HepG2 (cell line): ENCODE results near the gene PRR35. TPM values are rescaled to one million over a fixed set of nuclear protein-coding genes. Genes with fewer than 3 reads are reported as not detected.
A peak's percentile ranks its signal among the peaks of the same experiment; 100 is the strongest.

Experiments used
- ATAC-seq: fragments of 200-7000 bp; cut with Tn5 transposase; 3 replicates; pipeline ENCODE4 v1.9.1; 2020; ENCODE audit warnings: mild to moderate bottlenecking, moderate library complexity
- BruUV-seq: library from RNA; stranded (reverse); fragments of 400-500 nt; replicated peaks from 2 replicates; lab custom pipeline; 2021; lab: Mats Ljungman, UMichigan
- CTCF ChIA-PET: fragments of 300-600 bp; formaldehyde crosslinking; extraction: SDS; loops from one replicate; lab custom pipeline; 2021; ENCODE audit warnings: low total read pairs, inconsistent platforms, low intra/inter-chr PET ratio; lab: Yijun Ruan, JAX
- POLR2A ChIA-PET: fragments of 350-600 bp; sonication (Branson Sonifier 250); formaldehyde crosslinking; loops from one replicate; lab custom pipeline; 2020; ENCODE audit warnings: antibody characterized with exemption, inconsistent platforms; lab: Yijun Ruan, JAX
- DNase-seq: peaks from one replicate; pipeline ENCODE4 v3.0.0-alpha.2; 2015; ENCODE audit warnings: low spot score
- FAIRE-seq: peaks from 3 replicates; lab custom pipeline; 2011; peaks lifted over from hg19 to GRCh38; lab: Jason Lieb, UNC
- H2AFZ ChIP-seq: one replicate; pipeline ENCODE4 v1.6.1; 2011; ENCODE audit warnings: low read length, inconsistent platforms
- H3K27ac ChIP-seq: fragments of 300-600 bp; 3 replicates; pipeline ENCODE4 v1.8.0; 2011; ENCODE audit warnings: mixed run types, mild to moderate bottlenecking, mixed read lengths, low read length, inconsistent platforms; ENCODE audit not compliant: insufficient read depth; ENCODE audit errors: extremely low read length
- H3K27me3 ChIP-seq, 2 experiments: fragments of 200-600 bp in 1 of 2; 2 replicates in 1 of 2; 3 replicates in 1 of 2; pipeline versions ENCODE4 v1.6.0 to v1.8.0; 2011; ENCODE audit warnings: low read length in 2 of 2, mild to moderate bottlenecking in 2 of 2, moderate library complexity in 2 of 2, inconsistent platforms in 1 of 2; ENCODE audit not compliant: insufficient read depth in 2 of 2, control insufficient read depth in 1 of 2
- H3K36me3 ChIP-seq, 2 experiments: fragments of 200-600 bp in 1 of 2; replicated peaks in 1 of 2; 2 replicates in 1 of 2; 3 replicates in 1 of 2; pipeline versions ENCODE4 v1.5.1 to v1.8.0; 2011; ENCODE audit warnings: low read length in 2 of 2, inconsistent platforms in 1 of 2; ENCODE audit not compliant: insufficient read depth in 2 of 2, control insufficient read depth in 1 of 2
- H3K4me1 ChIP-seq: 2 replicates; pipeline ENCODE4 v1.5.1; 2012; ENCODE audit warnings: low read length, inconsistent platforms; ENCODE audit not compliant: insufficient read depth
- H3K4me2 ChIP-seq: 2 replicates; pipeline ENCODE4 v1.6.0; 2011; ENCODE audit warnings: low read depth, low read length, inconsistent platforms
- H3K4me3 ChIP-seq, 3 experiments: fragments of 200-600 bp in 1 of 3; sonication (generic), shearing (Covaris generic) in 1 of 3; replicated peaks in 1 of 3; 2 replicates each; pipeline ENCODE4 v1.5.1; 2011 to 2016; ENCODE audit warnings: low read length in 3 of 3, inconsistent platforms in 2 of 3, low read depth in 2 of 3, mild to moderate bottlenecking in 2 of 3, control low read depth in 1 of 3, mixed read lengths in 1 of 3; ENCODE audit not compliant: insufficient read depth in 1 of 3
- H3K79me2 ChIP-seq: one replicate; pipeline ENCODE4 v1.6.1; 2011; ENCODE audit warnings: low read length, inconsistent platforms; ENCODE audit not compliant: insufficient read depth
- H3K9ac ChIP-seq: 2 replicates; pipeline ENCODE4 v1.6.0; 2011; ENCODE audit warnings: mild to moderate bottlenecking, low read depth, low read length, inconsistent platforms; ENCODE audit not compliant: insufficient read depth
- H3K9me3 ChIP-seq: 2 replicates; pipeline ENCODE4 v1.5.1; 2012; ENCODE audit warnings: mild to moderate bottlenecking, low read length
- H4K20me1 ChIP-seq: 2 replicates; pipeline ENCODE4 v1.6.0; 2011; ENCODE audit warnings: inconsistent platforms, mild to moderate bottlenecking, low read length, moderate library complexity; ENCODE audit not compliant: insufficient read depth
- AGO2 ChIP-seq: fragments of 200-400 bp; formaldehyde crosslinking; optimal IDR thresholded peaks from 2 replicates; pipeline ENCODE3; 2017; ENCODE audit warnings: mild to moderate bottlenecking, low read depth, low read length, moderate library complexity
- EP300 ChIP-seq, 3 experiments: sonication (generic) in 1 of 3; formaldehyde crosslinking in 1 of 3; IDR thresholded peaks; 2 replicates each; pipeline versions ENCODE4 v1.5.1 to v1.6.1; 2011 to 2020; ENCODE audit warnings: low read depth in 2 of 3, low read length in 2 of 3, borderline replicate concordance in 1 of 3, improper control_type of control experiment in 1 of 3, mild to moderate bottlenecking in 1 of 3, missing genetic modification reagents in 1 of 3, moderate library complexity in 1 of 3
- FOXA3 ChIP-seq: IDR thresholded peaks from 2 replicates; pipeline ENCODE4 v1.6.1; 2016; ENCODE audit warnings: missing genetic modification reagents, missing compliant biosample characterization
- GATAD1 ChIP-seq: IDR thresholded peaks from 2 replicates; pipeline ENCODE4 v1.6.1; 2016; ENCODE audit warnings: missing genetic modification reagents, missing compliant biosample characterization
- HDAC2 ChIP-seq: sonication (generic); formaldehyde crosslinking; IDR thresholded peaks from 2 replicates; pipeline ENCODE4 v1.4.0; 2020; ENCODE audit warnings: missing genetic modification reagents
- IRF2 ChIP-seq: IDR thresholded peaks from 2 replicates; pipeline ENCODE4 v1.6.1; 2018; ENCODE audit warnings: missing genetic modification reagents, missing compliant biosample characterization
- NR2C2 ChIP-seq: sonication (generic); formaldehyde crosslinking; IDR thresholded peaks from 2 replicates; pipeline ENCODE4 v1.4.0; 2020; ENCODE audit warnings: missing genetic modification reagents, mild to moderate bottlenecking, moderate library complexity, borderline replicate concordance
- NRL ChIP-seq: sonication (generic); formaldehyde crosslinking; IDR thresholded peaks from 2 replicates; pipeline ENCODE4 v1.5.0; 2020; ENCODE audit warnings: missing genetic modification reagents, mild to moderate bottlenecking, moderate library complexity, borderline replicate concordance
- RAD21 ChIP-seq: fragments of 450-650 bp; formaldehyde crosslinking; IDR thresholded peaks from 2 replicates; pipeline ENCODE4 v1.5.0; 2020; ENCODE audit warnings: mild to moderate bottlenecking
- TBL1XR1 ChIP-seq: fragments of 150-350 bp; IDR thresholded peaks from 2 replicates; pipeline ENCODE4 v1.6.1; 2014; ENCODE audit warnings: borderline replicate concordance, low read length; ENCODE audit not compliant: partially characterized antibody
- ZNF878 ChIP-seq: sonication (generic); formaldehyde crosslinking; IDR thresholded peaks from 2 replicates; pipeline ENCODE4 v1.8.1; 2023; ENCODE audit warnings: mild to moderate bottlenecking, missing genetic modification reagents, moderate library complexity
- WGBS: methylation state at CpG from one replicate; pipeline ENCODE4 v1.1.6; 2017; ENCODE audit warnings: low lambda C conversion rate; 5-methylcytosine and 5-hydroxymethylcytosine counted together
- in situ Hi-C: cut with HindIII; loops from 2 replicates; pipeline ENCODE4 v1.10.0; 2017; ENCODE audit warnings: low pct_unique_long_range_greater_than_20kb; ENCODE audit not compliant: extremely low pct_ligation_motif_present
- intact Hi-C: fragments of 100-400 bp; cut with micrococcal nuclease; formaldehyde crosslinking; loops from one replicate; pipeline ENCODE4 v1.10.0; 2022; ENCODE audit not compliant: unreplicated experiment
- polyA plus RNA-seq, 8 experiments: library from polyadenylated mRNA; depleted of rRNA in 3 of 8; stranded (reverse) in 7 of 8; unstranded in 1 of 8; fragments of >200 nt; fragmentation: Illumina TruSeq in 4 of 8; extraction: Trizol in 4 of 8; gene quantifications; 2 replicates each; pipeline versions ENCODE4 v1.2.1 to v1.2.3, GENCODE V29; 2011 to 2016; ENCODE audit warnings: low read depth in 4 of 8, missing spikeins in 1 of 8, mixed read lengths in 1 of 8; ENCODE audit not compliant: insufficient read depth in 1 of 8
- total RNA-seq, 5 experiments: library from RNA; depleted of rRNA; stranded (reverse); fragments of >200 nt; fragmentation: Illumina TruSeq; extraction: Trizol; gene quantifications; 2 replicates each; pipeline ENCODE4 v1.2.3, GENCODE V29; 2016; ENCODE audit warnings: low read depth in 1 of 5
- TF ChIP-seq, protein P1 (sequence below): sonication (generic); formaldehyde crosslinking; IDR thresholded peaks from 2 replicates; pipeline ENCODE4 v1.4.0; 2020; ENCODE audit warnings: missing genetic modification reagents, borderline replicate concordance

PRR35 gene
- total and polyA plus RNA-seq, 2 of the 13 experiments (the other 11 are each of a cell fraction or from before 2014, with no cell fraction given), result 0.07 to 0.16 TPM

DNA sequence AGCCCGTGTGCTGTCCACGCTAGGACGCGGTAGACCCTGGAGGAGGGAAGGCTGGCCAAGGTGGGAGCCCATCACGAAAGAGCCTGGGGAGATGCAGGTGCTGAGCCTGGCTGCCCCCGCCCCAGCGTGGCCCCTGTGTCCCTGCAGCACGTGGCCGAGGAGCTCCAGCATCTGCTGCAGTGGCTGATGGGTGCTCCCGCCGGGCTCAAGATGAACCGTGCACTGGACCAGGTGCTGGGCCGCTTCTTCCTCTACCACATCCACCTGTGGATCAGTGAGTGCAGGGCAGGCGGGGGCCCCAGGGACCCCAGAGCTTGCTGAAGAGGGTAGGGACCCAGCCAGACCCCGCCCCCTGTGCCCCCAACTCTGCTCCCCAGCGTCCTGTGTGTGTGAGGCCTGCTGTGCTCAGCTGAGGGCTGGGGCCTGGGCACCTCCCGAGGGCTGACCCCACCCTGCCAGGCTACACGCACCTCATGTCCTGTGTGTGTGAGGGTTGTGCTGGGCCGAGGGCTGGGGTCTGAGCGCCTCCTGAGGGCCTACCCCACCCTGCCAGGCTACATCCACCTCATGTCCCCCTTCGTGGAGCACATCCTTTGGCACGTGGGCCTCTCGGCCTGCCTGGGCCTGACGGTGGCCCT, 18.2 kb downstream of the PRR35 start:
- intact Hi-C loops, result no loop called here
- POLR2A ChIA-PET, result interaction anchor here (1.1 to 1.6 kb wide), 2 partner anchors 10 to 58 kb away, joined by 4 to 6 read pairs; partner anchors contain the start of gene METTL26
- no peak overlapping the region for H3K27ac ChIP-seq
- DNase-seq, result no peak
- H3K9me3 ChIP-seq, result no peaks in the 10 kb centered on the region
- in situ Hi-C loops, result no loop called here
- no peaks in the 10 kb centered on the region for H3K27me3 ChIP-seq
- ATAC-seq, result peak; percentile 2; the same call in 1 of the 3 replicates
- TF ChIP-seq AGO2 (peak; percentile 66), TBL1XR1 (no peak)
- H2AFZ ChIP-seq, result no peak overlapping the region
- no peak overlapping the region for H3K9ac ChIP-seq
- no peak overlapping the region for H3K4me3 ChIP-seq
- no peak for FAIRE-seq
- WGBS, result 86% methylated on average over 4 of the region's 24 CpGs
- H3K79me2 ChIP-seq, result no peaks in the 10 kb centered on the region
- H3K4me1 ChIP-seq, result peaks cover 12% of the 10 kb centered on the region
- peaks cover 0 to 1% of the 10 kb centered on the region in 2 experiments; a peak in 1 of 5 replicates for H3K36me3 ChIP-seq
- H4K20me1 ChIP-seq, result no peaks in the 10 kb centered on the region
- no peak overlapping the region for H3K4me2 ChIP-seq
- CTCF ChIA-PET, result interaction anchor here (0.6 to 1.8 kb wide), 3 partner anchors 22 to 33 kb away, joined by 3 to 11 read pairs (median 8); no protein-coding TSS in a partner anchor
- BruUV-seq, result no TSS peak

DNA sequence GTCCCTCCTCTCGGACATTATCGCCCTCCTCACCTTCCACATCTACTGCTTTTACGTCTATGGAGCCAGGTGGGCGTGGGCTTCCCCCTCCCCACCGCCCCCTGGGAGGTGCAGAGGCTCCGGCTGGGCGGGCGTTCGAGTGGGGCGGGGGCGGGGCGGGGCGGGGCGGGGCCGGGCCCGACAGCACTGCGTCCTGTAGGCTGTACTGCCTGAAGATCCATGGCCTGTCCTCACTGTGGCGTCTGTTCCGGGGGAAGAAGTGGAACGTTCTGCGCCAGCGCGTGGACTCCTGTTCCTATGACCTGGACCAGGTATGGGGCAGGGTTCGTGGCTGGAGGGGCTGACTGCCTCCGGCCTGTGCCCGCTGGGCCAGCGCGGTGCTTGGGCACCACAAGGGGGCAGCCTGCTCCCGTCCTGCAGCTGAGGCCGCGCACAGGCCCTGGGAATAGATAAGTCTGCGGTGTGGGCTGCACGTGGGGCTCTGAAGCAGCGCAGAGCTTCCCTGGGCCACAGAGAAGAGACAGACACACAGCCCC, 18.7 kb downstream of the PRR35 start:
- FAIRE-seq (peak; percentile 47), ATAC-seq (peak; percentile 81), DNase-seq (peak; percentile 60)
- no peaks in the 10 kb centered on the region for H3K27me3 ChIP-seq
- H3K36me3 ChIP-seq, result peaks cover 0 to 1% of the 10 kb centered on the region in 2 experiments; a peak in 1 of 5 replicates
- intact Hi-C loops (no loop called here), in situ Hi-C loops (no loop called here)
- no peak overlapping the region for H2AFZ ChIP-seq
- H3K4me1 ChIP-seq, result peaks cover 12% of the 10 kb centered on the region
- no peaks in the 10 kb centered on the region for H3K79me2 ChIP-seq
- POLR2A ChIA-PET, result interaction anchor here (0.7 to 1.6 kb wide), 3 partner anchors 10 to 64 kb away, joined by 4 to 6 read pairs (median 4); partner anchors contain the start of gene METTL26
- H3K27ac ChIP-seq, result no peak overlapping the region
- no peak overlapping the region for H3K9ac ChIP-seq
- no peaks in the 10 kb centered on the region for H4K20me1 ChIP-seq
- no TSS peak for BruUV-seq
- peak overlapping the region; percentile 60; the same call in 1 of the 2 replicates for H3K4me2 ChIP-seq
- CTCF ChIA-PET, result interaction anchor here (0.6 to 1.8 kb wide), 3 partner anchors 22 to 32 kb away, joined by 3 to 11 read pairs (median 8); no protein-coding TSS in a partner anchor
- H3K9me3 ChIP-seq, result no peaks in the 10 kb centered on the region
- H3K4me3 ChIP-seq, result peak overlapping the region in 1 of 3 experiments; percentile 24; a peak in 1 of 6 replicates
- 49% methylated on average over 17 of the region's 34 CpGs for WGBS
- TF ChIP-seq RAD21 (CRISPR knock-in tag), result peak; percentile 96
- TF ChIP-seq NR2C2, result no peak
- 0 out of 2 replicates have a peak, but pooled peaks have one; percentile 36 for TF ChIP-seq IRF2 (CRISPR knock-in tag)
- TF ChIP-seq HDAC2 (CRISPR knock-in tag), result peak; percentile 33; the same call in 1 of the 2 replicates
- TF ChIP-seq ZNF878 (CRISPR knock-in tag), result no peak
- TF ChIP-seq FOXA3 (CRISPR knock-in tag), result 0 out of 2 replicates have a peak, but pooled peaks have one; percentile 6
- peak; percentile 61; the same call in 1 of the 2 replicates for TF ChIP-seq GATAD1 (CRISPR knock-in tag)
- TF ChIP-seq NRL (CRISPR knock-in tag), result no peak
- TF ChIP-seq EP300 (IDR thresholded peaks at IDR 0.05; ENCODE audit: low read depth in 2 of 2, low read length in 2 of 2), result no peak
- TF ChIP-seq EP300 (CRISPR knock-in tag; IDR thresholded peaks at IDR 0.05; ENCODE audit: borderline replicate concordance), result no peak
- TF ChIP-seq, protein P1, sequence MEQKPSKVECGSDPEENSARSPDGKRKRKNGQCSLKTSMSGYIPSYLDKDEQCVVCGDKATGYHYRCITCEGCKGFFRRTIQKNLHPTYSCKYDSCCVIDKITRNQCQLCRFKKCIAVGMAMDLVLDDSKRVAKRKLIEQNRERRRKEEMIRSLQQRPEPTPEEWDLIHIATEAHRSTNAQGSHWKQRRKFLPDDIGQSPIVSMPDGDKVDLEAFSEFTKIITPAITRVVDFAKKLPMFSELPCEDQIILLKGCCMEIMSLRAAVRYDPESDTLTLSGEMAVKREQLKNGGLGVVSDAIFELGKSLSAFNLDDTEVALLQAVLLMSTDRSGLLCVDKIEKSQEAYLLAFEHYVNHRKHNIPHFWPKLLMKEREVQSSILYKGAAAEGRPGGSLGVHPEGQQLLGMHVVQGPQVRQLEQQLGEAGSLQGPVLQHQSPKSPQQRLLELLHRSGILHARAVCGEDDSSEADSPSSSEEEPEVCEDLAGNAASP (CRISPR knock-in tag), result peak; percentile 65; the same call in 1 of the 2 replicates
